Gastrocnemius medialis (tissue), 4 donors: ENCODE results near the gene CENPU.
A peak's percentile ranks its signal among the peaks of the same experiment; 100 is the strongest.

Experiments
- POLR2A ChIP-seq, 2 donors: fragments of 450-650 bp; IDR thresholded peaks; one replicate each; pipeline ENCODE4 v1.6.1; 2017; ENCODE audit warnings: antibody characterized with exemption in 2 of 2, mild to moderate bottlenecking in 2 of 2, moderate library complexity in 2 of 2
- TF ChIP-seq, protein P1 (sequence below), 5 experiments: fragments of 450-650 bp in 3 of 5; fragments of 200-600 bp in 2 of 5; sonication (generic) in 2 of 5; IDR thresholded peaks in 4 of 5; conservative IDR thresholded peaks in 1 of 5; 1 replicate in 4 of 5; 2 replicates in 1 of 5; pipeline ENCODE4 v1.5.1; 2016 to 2019; ENCODE audit warnings: antibody characterized with exemption in 5 of 5, mild to moderate bottlenecking in 3 of 5, moderate library complexity in 3 of 5

DNA sequence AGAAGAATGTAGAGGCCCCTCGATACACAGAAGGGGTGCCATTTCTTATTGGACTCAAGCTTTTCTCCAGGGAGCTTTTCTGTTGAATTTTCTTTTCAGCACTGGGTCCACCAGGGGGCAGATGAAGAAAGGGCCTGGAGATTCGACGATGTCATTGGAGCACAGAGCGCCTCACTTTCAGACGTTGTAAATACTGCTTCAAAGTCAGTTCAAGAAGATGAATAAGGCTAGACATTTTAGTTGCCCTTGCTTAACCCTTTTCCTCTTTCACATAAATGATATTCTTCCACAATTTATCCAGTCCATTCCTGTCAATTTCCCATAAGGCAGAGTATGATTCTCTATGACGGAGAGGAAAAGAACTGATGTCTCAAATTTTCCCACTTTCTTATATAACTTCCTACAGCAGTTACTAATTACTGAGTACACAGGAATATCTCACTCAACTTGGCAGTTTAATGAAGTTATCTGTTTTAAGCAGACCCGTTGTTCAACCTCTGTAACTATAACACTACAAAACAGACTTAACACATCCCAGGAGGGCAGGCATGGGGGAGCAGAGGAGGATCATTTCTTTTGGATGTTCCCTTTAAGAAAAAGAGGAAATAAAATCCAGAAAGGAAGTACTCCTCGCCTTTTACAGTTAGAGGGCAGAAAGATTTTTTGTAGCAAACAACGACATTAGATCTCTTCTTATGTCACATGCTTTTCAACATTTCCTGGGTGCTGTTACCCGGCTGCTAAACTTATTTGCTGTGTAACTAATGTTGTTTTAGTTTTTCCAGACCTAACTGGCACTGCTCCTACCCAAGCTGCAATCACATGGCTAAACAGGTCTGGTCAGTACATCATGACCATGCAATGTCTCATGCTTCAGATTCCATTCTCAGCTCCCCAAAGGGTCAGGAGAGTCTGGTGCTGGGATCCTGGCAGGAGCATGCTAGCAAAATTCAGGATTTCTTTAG, 12.2 kb upstream of the CENPU start:
- TF ChIP-seq, protein P1, sequence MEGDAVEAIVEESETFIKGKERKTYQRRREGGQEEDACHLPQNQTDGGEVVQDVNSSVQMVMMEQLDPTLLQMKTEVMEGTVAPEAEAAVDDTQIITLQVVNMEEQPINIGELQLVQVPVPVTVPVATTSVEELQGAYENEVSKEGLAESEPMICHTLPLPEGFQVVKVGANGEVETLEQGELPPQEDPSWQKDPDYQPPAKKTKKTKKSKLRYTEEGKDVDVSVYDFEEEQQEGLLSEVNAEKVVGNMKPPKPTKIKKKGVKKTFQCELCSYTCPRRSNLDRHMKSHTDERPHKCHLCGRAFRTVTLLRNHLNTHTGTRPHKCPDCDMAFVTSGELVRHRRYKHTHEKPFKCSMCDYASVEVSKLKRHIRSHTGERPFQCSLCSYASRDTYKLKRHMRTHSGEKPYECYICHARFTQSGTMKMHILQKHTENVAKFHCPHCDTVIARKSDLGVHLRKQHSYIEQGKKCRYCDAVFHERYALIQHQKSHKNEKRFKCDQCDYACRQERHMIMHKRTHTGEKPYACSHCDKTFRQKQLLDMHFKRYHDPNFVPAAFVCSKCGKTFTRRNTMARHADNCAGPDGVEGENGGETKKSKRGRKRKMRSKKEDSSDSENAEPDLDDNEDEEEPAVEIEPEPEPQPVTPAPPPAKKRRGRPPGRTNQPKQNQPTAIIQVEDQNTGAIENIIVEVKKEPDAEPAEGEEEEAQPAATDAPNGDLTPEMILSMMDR (IDR thresholded peaks at IDR 0.05 in 4 of 5, conservative IDR thresholded peaks at IDR 0.05 in 1 of 5) = peak; percentile 65 to 79 (median 77)
- peak in 1 of 2 donors; percentile 13 for TF ChIP-seq POLR2A (IDR thresholded peaks at IDR 0.05)
